ENCODE measurements around the gene PRSS3.
"Not testable (repeated sequence)": the region's sequence is repeated elsewhere in the genome, so short reads cannot be mapped to it uniquely, and the experiment has no call there.

The PRSS3 gene

DNA sequence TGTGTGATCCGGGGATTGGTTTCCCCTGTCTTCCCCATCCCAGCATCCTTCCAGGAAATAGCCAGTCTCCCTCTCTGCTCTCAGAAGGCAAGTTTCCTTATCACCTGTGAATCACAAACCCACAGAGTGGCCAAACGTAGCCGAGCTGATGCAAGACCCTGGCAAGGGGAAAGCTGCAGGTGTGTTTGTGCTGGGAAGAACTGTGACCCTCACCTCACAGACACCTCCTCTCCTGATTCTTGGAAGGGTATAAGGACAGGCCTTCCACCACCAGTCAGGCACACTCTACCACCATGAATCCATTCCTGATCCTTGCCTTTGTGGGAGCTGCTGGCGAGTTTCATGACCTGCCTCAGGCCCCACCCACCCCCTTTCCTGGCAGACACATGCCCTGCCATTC is at the start of gene PRSS3:
Gene PRSS3, plus strand, starts transcription at position 281 of the 400 bp plus-strand sequence. Its CDS starts 13 bp downstream, at position 294.
- no peak for DNase-seq (ENCODE audit: low read depth in 1 of 2, low spot score in 1 of 2)

DNA sequence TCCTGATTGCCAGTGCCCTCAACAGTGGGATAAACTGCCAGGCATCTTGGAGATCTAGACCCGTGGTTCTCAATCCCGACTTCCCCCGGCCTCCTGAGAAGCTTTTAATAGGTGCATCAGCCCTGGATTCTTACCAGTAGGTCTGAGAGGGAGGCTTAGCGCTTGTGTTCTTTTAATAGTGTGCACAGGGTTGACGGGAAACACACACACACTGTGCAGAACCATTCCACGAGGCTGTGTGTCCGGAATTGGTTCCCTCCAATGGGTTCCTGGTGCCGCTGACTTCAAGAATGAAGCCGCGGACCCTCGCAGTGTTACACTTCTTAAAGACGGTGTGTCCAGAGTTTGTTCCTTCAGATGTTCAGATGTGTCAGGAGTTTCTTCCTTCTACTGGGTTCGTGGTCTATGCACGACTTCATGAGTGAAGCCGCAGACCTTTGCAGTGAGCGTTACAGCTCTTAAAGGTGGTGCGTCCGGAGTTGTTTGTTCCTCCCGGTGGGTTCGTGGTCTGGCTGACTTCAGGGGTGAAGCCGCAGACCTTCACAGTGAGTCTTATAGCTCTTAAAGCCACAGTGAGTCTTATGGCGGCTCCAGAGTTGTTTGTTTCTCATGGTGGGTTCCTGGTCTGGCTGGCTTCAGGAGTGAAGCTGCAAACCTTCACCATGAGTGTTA is 46.6 kb upstream of the PRSS3 start:
- no peak for DNase-seq (ENCODE audit: low read depth in 1 of 2, low spot score in 1 of 2)

- DNase-seq (ENCODE audit: low read depth in 1 of 2, low spot score in 1 of 2): not testable (repeated sequence)
Measured at GRCh38 chr9:33749305-33749654, 46.1 kb upstream of the PRSS3 start.

DNA sequence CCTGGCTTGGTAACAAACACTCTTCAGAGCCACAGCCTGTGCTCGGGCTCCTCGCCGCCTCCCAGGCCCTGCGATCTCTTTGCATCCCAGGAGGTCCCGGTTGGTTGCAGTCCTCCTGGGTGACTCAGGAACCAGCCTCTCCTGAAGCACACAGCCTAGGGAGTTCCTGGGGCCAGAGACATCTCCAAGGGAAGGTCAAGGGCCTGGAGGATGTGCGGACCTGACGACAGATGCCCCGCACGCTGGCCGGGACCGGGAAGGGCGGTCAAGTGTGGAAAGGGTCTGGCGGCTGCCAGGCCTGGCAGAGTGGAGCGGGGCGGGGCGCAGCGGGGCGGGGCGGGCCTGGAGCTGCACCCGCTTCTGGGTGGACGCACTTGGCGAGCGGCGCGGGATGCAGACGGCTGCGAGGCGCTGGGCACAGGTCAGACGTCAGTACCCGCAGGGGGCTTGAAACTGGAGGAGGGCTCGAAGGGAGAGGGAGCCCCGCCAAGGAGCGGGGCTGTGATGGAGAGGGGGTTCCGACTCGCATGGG is 45.0 kb upstream of the PRSS3 start:
- DNase-seq (ENCODE audit: low read depth in 1 of 2, low spot score in 1 of 2): no peak

GRCh38 chr9:33750839-33751339 is 44.5 kb upstream of the PRSS3 start:
- DNase-seq (ENCODE audit: low read depth in 1 of 2, low spot score in 1 of 2): no peak

DNA sequence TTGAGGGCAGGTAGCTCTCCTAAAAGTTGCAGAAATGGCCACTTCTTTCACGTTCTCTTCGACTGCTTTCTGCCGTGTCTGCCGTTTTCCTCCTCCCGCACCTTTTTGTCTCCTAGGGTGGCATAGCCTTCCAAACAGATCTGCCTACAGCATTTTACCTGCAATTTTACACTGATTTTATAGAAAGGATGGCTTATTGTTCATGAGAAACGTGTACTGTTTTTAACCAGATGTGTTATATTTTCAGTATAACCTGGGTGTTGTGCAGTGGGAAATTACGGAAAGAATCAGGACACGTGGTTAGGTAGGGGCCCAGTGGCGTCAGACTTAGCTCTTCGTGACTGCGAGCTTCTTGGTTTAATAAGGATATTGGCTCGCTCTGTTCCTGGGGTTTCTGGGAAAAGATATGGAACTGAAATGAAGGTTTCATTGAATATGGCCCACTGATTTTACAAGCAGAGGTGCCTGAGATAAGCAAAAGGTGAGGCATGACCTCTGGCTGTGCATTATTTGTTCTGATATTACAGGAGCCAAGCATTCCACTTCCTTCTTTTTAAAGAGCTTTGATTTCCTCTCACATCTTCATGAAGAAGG is 43.7 kb upstream of the PRSS3 start:
- no peak for DNase-seq (ENCODE audit: low read depth in 1 of 2, low spot score in 1 of 2)

DNA sequence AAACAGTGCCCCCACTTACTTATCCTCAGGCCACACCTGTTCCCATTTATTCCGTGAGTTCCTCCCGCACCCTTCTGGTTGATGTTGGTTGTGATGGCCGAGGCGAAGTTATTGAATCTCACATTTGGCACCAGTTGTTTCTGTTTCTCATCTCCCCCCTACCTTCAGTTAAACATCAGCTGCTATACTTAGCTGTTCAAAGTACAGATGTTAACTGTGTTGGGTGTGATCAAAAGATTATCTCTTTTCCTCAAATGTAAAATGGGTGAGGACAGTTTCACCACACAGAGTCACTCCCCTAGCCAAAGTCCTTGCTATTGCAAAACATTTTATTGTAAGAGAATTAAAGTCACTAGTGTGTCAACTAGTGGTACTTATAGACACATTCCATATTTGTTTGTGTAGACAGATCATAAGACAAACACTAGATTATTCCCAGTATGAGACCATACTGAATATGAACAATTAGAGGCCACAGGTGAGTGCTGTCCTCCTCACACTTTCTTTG is 43.2 kb upstream of the PRSS3 start:
- DNase-seq (ENCODE audit: low read depth in 1 of 2, low spot score in 1 of 2): no peak

DNA sequence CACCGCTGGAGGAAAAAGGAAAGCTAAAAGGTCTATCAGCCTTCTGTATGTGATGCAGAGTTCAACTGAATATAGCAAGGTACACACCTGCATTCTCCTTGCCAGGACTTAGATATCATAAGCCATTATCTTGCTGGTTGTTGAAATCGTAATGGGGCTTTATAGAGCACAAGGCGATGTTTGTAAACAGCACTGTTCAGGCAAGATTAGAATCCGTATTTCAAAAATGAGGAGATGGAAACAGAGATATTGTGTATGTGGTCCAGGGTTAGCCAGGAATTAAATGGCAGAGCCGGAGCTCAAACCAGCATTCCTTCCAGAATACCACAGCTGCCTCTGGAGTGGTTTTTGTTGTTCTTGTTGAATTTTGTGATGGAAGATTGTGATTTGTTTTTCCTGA is 42.6 kb upstream of the PRSS3 start:
- not testable (repeated sequence) for DNase-seq (ENCODE audit: low read depth in 1 of 2, low spot score in 1 of 2)

DNA sequence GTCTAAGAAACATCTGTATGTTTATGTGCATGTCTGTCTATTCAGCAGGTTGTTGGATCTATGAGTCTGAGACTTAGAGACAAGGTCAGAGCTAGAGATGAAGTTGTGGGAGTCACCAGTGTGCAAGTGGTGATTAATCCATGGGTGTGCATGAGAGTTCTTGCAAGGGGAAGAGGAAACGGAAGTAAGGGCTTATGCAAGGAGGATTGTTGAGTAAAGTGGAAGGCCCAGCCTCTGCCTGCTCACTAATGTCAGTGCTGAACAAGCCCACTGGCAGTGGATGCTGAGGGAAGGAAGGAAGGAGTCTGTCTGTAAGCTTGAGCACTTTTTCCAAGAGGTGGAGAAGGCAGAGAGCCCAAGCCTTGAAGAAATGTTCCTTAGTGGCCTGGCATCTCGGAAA is 35.7 kb upstream of the PRSS3 start:
- DNase-seq (ENCODE audit: low read depth in 1 of 2, low spot score in 1 of 2): not testable (repeated sequence)

- no peak for DNase-seq (ENCODE audit: low read depth in 1 of 2, low spot score in 1 of 2)
Measured at GRCh38 chr9:33762343-33762742, 33.0 kb upstream of the PRSS3 start.

DNA sequence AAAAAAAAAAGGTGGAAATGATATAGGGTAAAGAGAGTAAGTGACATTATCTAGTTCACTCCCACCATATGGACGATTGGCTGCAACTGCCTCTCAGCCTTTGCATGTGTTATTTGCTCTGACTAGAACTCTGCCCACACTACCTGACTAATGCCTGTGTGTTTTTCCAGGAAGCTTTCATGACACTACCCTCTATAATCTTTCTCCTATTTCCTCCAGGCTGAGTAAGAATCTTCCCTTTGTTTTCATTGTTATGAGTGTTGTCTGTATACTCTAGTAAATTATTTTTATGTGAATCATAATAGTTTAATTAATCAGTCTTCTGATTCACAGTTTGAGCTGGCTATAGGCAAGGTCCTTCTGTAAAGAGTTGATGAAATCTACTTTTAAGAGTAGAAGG is 31.7 kb upstream of the PRSS3 start:
- not testable (repeated sequence) for DNase-seq (ENCODE audit: low read depth in 1 of 2, low spot score in 1 of 2)

DNA sequence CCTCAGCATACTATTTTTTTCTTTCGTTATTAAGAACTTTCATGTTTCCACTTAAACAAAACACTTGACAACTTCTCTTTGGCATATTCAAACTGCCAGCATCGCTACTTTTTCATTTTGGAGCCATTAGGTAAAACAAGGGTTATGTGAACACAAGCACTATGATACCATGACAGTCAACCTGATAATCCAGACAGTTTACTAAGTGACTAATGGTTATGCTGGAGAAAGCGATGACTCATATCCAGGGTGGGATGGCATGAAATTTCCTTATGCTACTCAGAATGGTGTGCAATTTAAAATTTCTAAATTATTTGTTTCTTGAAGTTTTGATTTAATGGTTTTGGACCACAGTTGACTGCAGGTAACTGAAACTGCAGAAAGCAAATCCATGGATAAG is 29.9 kb upstream of the PRSS3 start:
- DNase-seq (ENCODE audit: low read depth in 1 of 2, low spot score in 1 of 2): no peak

DNA sequence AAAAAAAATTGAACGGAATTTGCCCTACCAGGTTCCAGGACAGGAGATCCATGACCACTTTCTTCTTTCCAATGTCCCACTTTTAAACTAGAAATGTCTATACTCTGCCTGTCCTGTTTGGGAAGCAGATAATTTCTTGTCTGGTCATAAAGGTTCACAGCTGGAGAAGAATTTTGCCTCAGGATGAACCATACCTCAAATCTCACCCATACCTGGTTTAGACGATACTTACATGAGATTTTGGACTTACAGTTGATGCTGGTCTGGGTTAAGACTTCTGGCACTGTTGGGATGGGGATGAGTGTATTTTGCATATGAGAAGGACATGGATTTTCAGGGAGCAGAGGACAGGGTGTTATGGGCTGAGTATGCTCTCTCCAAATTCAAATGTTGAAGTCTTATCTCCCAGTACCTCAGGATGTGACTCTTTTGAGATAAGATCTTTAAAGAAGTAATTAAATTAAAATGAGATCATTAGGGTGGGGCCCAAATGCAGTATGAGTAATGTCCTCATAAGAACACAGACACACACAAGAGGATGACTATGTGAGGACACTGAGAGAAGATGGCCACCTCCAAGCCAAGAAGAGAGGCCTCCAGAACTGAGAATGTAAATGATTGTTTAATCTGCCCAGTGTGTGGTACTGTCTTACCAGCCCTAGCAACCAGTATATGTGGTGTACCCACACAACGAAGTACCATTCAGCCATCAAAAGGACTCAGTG is 25.0 kb upstream of the PRSS3 start:
- DNase-seq (ENCODE audit: low read depth in 1 of 2, low spot score in 1 of 2): not testable (repeated sequence)

DNA sequence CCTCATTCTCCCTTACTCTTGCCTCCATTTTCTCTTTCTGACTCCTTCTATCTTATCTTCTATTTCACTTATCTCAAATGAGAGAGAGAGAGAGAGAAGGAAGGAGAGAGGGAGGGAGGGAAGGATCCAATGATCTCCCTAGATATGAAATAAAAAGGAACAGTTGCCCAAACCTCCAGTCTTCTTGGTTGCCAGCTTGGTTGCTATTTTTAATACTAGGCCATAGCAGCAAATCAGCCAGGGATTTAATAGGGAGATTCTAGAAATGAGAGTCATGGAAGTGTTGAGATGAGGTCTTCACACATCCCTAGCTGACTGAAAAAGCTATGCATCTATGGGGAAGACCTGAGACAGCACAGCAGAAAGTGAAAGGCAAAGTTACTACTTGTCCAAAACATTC is 22.2 kb upstream of the PRSS3 start:
- not testable (repeated sequence) for DNase-seq (ENCODE audit: low read depth in 1 of 2, low spot score in 1 of 2)

DNA sequence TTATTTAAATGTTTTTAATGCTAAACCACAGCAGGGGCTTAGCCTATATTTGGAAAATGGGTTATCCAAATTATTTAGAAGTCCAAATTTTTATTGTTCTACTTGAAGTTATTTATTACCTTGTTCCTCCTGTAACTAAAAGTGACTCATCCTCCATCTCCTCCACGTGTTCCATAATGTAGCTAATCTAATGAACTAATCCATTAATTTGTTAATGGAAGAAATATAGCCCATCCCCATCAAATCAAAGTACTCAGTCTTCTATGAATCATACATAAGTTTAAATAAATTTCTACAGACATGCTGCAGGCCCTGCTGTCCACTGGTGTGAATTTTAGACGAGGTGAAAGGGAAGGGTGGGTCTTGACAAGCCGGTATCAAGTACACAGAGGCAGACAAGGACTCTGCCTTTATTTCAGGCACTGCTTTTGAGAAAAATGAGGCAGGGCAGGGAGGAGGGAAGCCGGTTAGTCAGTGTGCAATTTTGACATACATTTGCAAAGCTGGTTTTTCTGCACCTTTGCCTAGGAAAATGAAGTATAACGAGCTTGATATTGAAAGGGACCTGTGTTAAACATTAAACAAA is 21.2 kb upstream of the PRSS3 start:
- DNase-seq (ENCODE audit: low read depth in 1 of 2, low spot score in 1 of 2): not testable (repeated sequence)

- DNase-seq (ENCODE audit: low read depth in 1 of 2, low spot score in 1 of 2): no peak
Measured at GRCh38 chr9:33776578-33776977, 18.8 kb upstream of the PRSS3 start.

DNA sequence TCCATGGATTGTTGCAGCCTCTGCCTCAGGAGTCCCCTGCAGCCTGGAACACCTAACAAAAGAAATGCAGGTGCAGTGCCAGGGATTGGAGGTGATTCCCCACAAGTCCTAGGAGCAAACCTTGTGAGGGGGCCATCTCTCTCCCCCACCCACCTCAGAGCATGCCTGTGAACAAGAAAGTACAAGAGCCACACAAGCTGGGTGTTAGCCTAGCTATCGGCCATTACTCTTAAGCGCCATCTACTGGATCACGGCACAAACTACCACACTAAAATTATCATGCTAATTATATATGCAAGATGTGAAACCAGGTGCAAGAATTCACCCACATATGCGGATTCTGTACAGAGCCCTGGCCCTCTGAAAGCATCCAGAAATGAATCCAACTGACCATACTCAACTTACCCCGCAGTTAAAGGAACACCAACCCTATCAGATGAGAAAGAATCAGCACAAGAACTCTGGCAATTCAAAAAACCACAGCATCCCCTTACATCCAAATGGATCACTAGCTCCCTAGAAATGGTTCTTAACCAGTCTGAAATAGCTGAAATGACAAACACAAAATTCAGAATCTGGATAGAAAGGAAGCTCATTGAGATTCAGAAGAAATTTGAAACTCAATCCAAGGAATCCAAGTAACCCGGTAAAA is 16.5 kb upstream of the PRSS3 start:
- peak in 1 of 2 donors; percentile 5 for DNase-seq (ENCODE audit: low read depth in 1 of 2, low spot score in 1 of 2)

- no peak for DNase-seq (ENCODE audit: low read depth in 1 of 2, low spot score in 1 of 2)
Measured at GRCh38 chr9:33780276-33780675, 15.1 kb upstream of the PRSS3 start.

GRCh38 chr9:33781736-33782135 is 13.6 kb upstream of the PRSS3 start:
- no peak for DNase-seq (ENCODE audit: low read depth in 1 of 2, low spot score in 1 of 2)

GRCh38 chr9:33782395-33783152 is 12.8 kb upstream of the PRSS3 start:
- no peak for DNase-seq (ENCODE audit: low read depth in 1 of 2, low spot score in 1 of 2)
